ENCODE data around the gene FAM163B. TPM values are rescaled to one million over a fixed set of nuclear protein-coding genes. Genes with fewer than 3 reads are reported as not detected.

The FAM163B gene
- total and polyA plus RNA-seq, 2 of the 8 experiments (the other 6 are each of a cell fraction or from before 2014, with no cell fraction given), result 0.63 to 1.0 TPM

- H3K23me2 ChIP-seq (ENCODE audit: low read depth, low read length), result no peaks in the 10 kb centered on the region
- H4K91ac ChIP-seq (replicated peaks; ENCODE audit: insufficient read length, low read length), result no peak overlapping the region
- ChIA-PET POLR2A (ENCODE audit: partially characterized antibody) (no interaction called here), CTCF (ENCODE audit: partially characterized antibody) (interaction anchor here (1.1 to 5.3 kb wide), 6 partner anchors 13 to 138 kb away, joined by 3 to 46 read pairs (median 5); no protein-coding TSS in a partner anchor)
- H3K36me3 ChIP-seq (ENCODE audit: control insufficient read depth in 2 of 4, insufficient read depth in 4 of 4, low read length in 3 of 4), result no peaks in the 10 kb centered on the region
- H2AFZ ChIP-seq (ENCODE audit: low read length), result no peak overlapping the region
- H3K79me2 ChIP-seq (ENCODE audit: control insufficient read depth in 1 of 2, insufficient read depth in 2 of 2, low read length in 2 of 2), result no peaks in the 10 kb centered on the region
- H2BK120ac ChIP-seq (replicated peaks; ENCODE audit: low read depth, low read length), result no peak overlapping the region
- no peak overlapping the region for H3K9ac ChIP-seq (replicated peaks in 1 of 4; ENCODE audit: extremely low read depth in 1 of 4, low read depth in 3 of 4, low read length in 3 of 4)
- H3K9me3 ChIP-seq (ENCODE audit: insufficient read depth in 2 of 2, low read depth in 1 of 2, low read length in 1 of 2), result no peaks in the 10 kb centered on the region
- H2BK12ac ChIP-seq (ENCODE audit: low read depth, low read length), result 0 out of 2 replicates have a peak overlapping the region, but pooled peaks have one; percentile 9
- H3K14ac ChIP-seq (ENCODE audit: insufficient read length), result no peak overlapping the region
- H2BK5ac ChIP-seq (ENCODE audit: low read depth, low read length), result no peak overlapping the region
- DNase-seq (ENCODE audit: low read depth in 1 of 2, low spot score in 2 of 2), result no peak
- no peak overlapping the region for H2AK5ac ChIP-seq (ENCODE audit: low read depth, low read length)
- 85% methylated on average over 3 of the region's 3 CpGs; no CpG with 5 or more reads in 1 of the 2 experiments for WGBS, 2 experiments (ENCODE audit: extremely low coverage in 1 of 2, insufficient coverage in 1 of 2, insufficient read length in 1 of 2, insufficient replicate concordance in 2 of 2, low coverage in 1 of 2, low lambda C conversion rate in 2 of 2, missing lambda C conversion rate in 1 of 2)
- H3K23ac ChIP-seq (ENCODE audit: insufficient read length), result no peak overlapping the region
- 0 out of 7 replicates have a peak, but pooled peaks cover 0 to 2% (median 0%) of the 10 kb centered on the region in 4 experiments for H3K27me3 ChIP-seq (replicated peaks in 1 of 4; ENCODE audit: control insufficient read depth in 3 of 4, extremely low read depth in 1 of 4, insufficient read depth in 3 of 4, low read length in 3 of 4)
- H3K79me1 ChIP-seq (ENCODE audit: low read depth, low read length), result no peaks in the 10 kb centered on the region
- no peak overlapping the region for H2BK20ac ChIP-seq (ENCODE audit: low read length)
- H4K8ac ChIP-seq (ENCODE audit: extremely low read depth, insufficient read depth, low read length), result no peak overlapping the region
- no peak overlapping the region for H3K4me2 ChIP-seq (ENCODE audit: insufficient read depth in 1 of 2, low read depth in 2 of 2, low read length in 2 of 2)
- peaks cover 0 to 8% (median 1%) of the 10 kb centered on the region in 4 experiments; a peak in 5 of 7 replicates for H3K4me1 ChIP-seq (replicated peaks in 1 of 4; ENCODE audit: control insufficient read depth in 3 of 4, insufficient read depth in 4 of 4, low read length in 3 of 4)
- H3K4ac ChIP-seq (replicated peaks; ENCODE audit: insufficient read length, low read depth, low read length), result no peak overlapping the region
- no peak overlapping the region for H3K27ac ChIP-seq (ENCODE audit: low read depth, low read length)
- no peaks in the 10 kb centered on the region for H4K20me1 ChIP-seq (replicated peaks in 1 of 2; ENCODE audit: control insufficient read depth in 1 of 2, insufficient read depth in 2 of 2, low read length in 2 of 2)
- no peak overlapping the region for H3K4me3 ChIP-seq (ENCODE audit: extremely low read depth in 1 of 4, insufficient read depth in 2 of 4, low read depth in 3 of 4, low read length in 4 of 4)
- FAIRE-seq, result no peak
- H2BK15ac ChIP-seq (ENCODE audit: low read length), result no peak overlapping the region
- H4K5ac ChIP-seq (ENCODE audit: insufficient read length, low read depth, low read length), result no peak overlapping the region
- H3K56ac ChIP-seq (replicated peaks; ENCODE audit: insufficient read length, low read depth, low read length), result no peak overlapping the region
- H3K18ac ChIP-seq (ENCODE audit: extremely low read depth, low read length), result no peak overlapping the region
These were observed 31.5 kb downstream of the FAM163B start for GRCh38 chr9:133577737-133578112.

Measured in H1 (cell line).